ENCODE measurements around the gene ABCG4. TPM values are rescaled to one million over a fixed set of nuclear protein-coding genes. Genes with fewer than 3 reads are reported as not detected.

Gene ABCG4
- total and polyA plus RNA-seq, 2 of the 8 experiments (the other 6 are each of a cell fraction or from before 2014, with no cell fraction given) = 1.8 to 2.3 TPM

GRCh38 chr11:119152604-119153003, 3.8 kb downstream of the ABCG4 start (continued):
- no peak for TF ChIP-seq GABPA (IDR thresholded peaks at IDR 0.05; ENCODE audit: borderline replicate concordance, insufficient read depth, low read length)
- no peak for TF ChIP-seq HDAC6 (IDR thresholded peaks at IDR 0.05; ENCODE audit: low read depth, low read length)
- no peak for TF ChIP-seq POU5F1 (IDR thresholded peaks at IDR 0.05; ENCODE audit: low read depth, low read length)
- no peak for TF ChIP-seq POLR2AphosphoS5 (IDR thresholded peaks at IDR 0.05; ENCODE audit: low read depth, low read length)

Measured in H1 (cell line).